HG02884 (cell line): ENCODE data around the gene GALNT16.
"Not testable (repeated sequence)": the region's sequence is repeated elsewhere in the genome, so short reads cannot be mapped to it uniquely, and the experiment has no call there.

Source experiments
- ATAC-seq: cut with Tn5 transposase; IDR thresholded peaks from one replicate; pipeline ENCODE4 v1.9.1; 2021; ENCODE audit warnings: mild to moderate bottlenecking, moderate library complexity; ENCODE audit not compliant: unreplicated experiment

GALNT16 gene

GRCh38 chr14:69284170-69284569 lies 24.2 kb downstream of the GALNT16 start:
- ATAC-seq: no peak

- no peak for ATAC-seq
Observed at GRCh38 chr14:69285661-69286255, 25.8 kb downstream of the GALNT16 start.

- no peak for ATAC-seq
Observed at GRCh38 chr14:69287098-69288010, 27.4 kb downstream of the GALNT16 start.

GRCh38 chr14:69288011-69288771 lies 28.2 kb downstream of the GALNT16 start:
- no peak for ATAC-seq

GRCh38 chr14:69288956-69289705 lies 29.2 kb downstream of the GALNT16 start:
- no peak for ATAC-seq

- ATAC-seq: no peak
Observed at GRCh38 chr14:69289811-69290520, 30.0 kb downstream of the GALNT16 start.

GRCh38 chr14:69290881-69291280 lies 30.9 kb downstream of the GALNT16 start:
- ATAC-seq: not testable (repeated sequence)

- ATAC-seq: no peak
Observed at GRCh38 chr14:69291396-69291795, 31.4 kb downstream of the GALNT16 start.

GRCh38 chr14:69291891-69292561 lies 32.1 kb downstream of the GALNT16 start:
- no peak for ATAC-seq

- no peak for ATAC-seq
Observed at GRCh38 chr14:69298131-69299071, 38.4 kb downstream of the GALNT16 start.

GRCh38 chr14:69299286-69300035 lies 39.5 kb downstream of the GALNT16 start:
- ATAC-seq: no peak

GRCh38 chr14:69300601-69301221 lies 40.8 kb downstream of the GALNT16 start:
- ATAC-seq: no peak

GRCh38 chr14:69303086-69303485 lies 43.1 kb downstream of the GALNT16 start:
- ATAC-seq: no peak

- no peak for ATAC-seq
Observed at GRCh38 chr14:69312608-69313007, 52.6 kb downstream of the GALNT16 start.

- no peak for ATAC-seq
Observed at GRCh38 chr14:69313176-69313575, 53.2 kb downstream of the GALNT16 start.

GRCh38 chr14:69314327-69314726 lies 54.4 kb downstream of the GALNT16 start:
- ATAC-seq: no peak

- ATAC-seq: no peak
Observed at GRCh38 chr14:69315301-69315700, 55.3 kb downstream of the GALNT16 start.
